Measurements from ENCODE around the gene CREB5.

The CREB5 gene

GRCh38 chr7:28435152-28435551 is 22.8 kb downstream of the CREB5 start:
- no peak for DNase-seq (ENCODE audit: low spot score)

GRCh38 chr7:28435732-28436378 is 23.5 kb downstream of the CREB5 start:
- no peak for DNase-seq (ENCODE audit: low spot score)

GRCh38 chr7:28440055-28440601 is 27.8 kb downstream of the CREB5 start:
- DNase-seq (ENCODE audit: low spot score), result no peak

- no peak for DNase-seq (ENCODE audit: low spot score)
Measured at GRCh38 chr7:28442540-28443420, 30.5 kb downstream of the CREB5 start.

- no peak for DNase-seq (ENCODE audit: low spot score)
Measured at GRCh38 chr7:28446131-28446530, 33.8 kb downstream of the CREB5 start.

- DNase-seq (ENCODE audit: low spot score), result no peak
Measured at GRCh38 chr7:28447071-28447470, 34.8 kb downstream of the CREB5 start.

- DNase-seq (ENCODE audit: low spot score), result no peak
Measured at GRCh38 chr7:28448708-28449107, 36.4 kb downstream of the CREB5 start.

- DNase-seq (ENCODE audit: low spot score), result no peak
Measured at GRCh38 chr7:28452681-28453080, 40.4 kb downstream of the CREB5 start.

- DNase-seq (ENCODE audit: low spot score), result no peak
Measured at GRCh38 chr7:28455486-28455885, 43.2 kb downstream of the CREB5 start.

- no peak for DNase-seq (ENCODE audit: low spot score)
Measured at GRCh38 chr7:28456044-28456443, 43.7 kb downstream of the CREB5 start.

- no peak for DNase-seq (ENCODE audit: low spot score)
Measured at GRCh38 chr7:28458732-28459131, 46.4 kb downstream of the CREB5 start.

- DNase-seq (ENCODE audit: low spot score), result no peak
Measured at GRCh38 chr7:28459306-28459705, 47.0 kb downstream of the CREB5 start.

- no peak for DNase-seq (ENCODE audit: low spot score)
Measured at GRCh38 chr7:28465697-28466096, 53.4 kb downstream of the CREB5 start.

- no peak for DNase-seq (ENCODE audit: low spot score)
Measured at GRCh38 chr7:28466341-28466740, 54.0 kb downstream of the CREB5 start.

- no peak for DNase-seq (ENCODE audit: low spot score)
Measured at GRCh38 chr7:28466885-28467284, 54.6 kb downstream of the CREB5 start.

- no peak for DNase-seq (ENCODE audit: low spot score)
Measured at GRCh38 chr7:28469562-28469961, 57.2 kb downstream of the CREB5 start.

- no peak for DNase-seq (ENCODE audit: low spot score)
Measured at GRCh38 chr7:28470344-28470743, 58.0 kb downstream of the CREB5 start.

- DNase-seq (ENCODE audit: low spot score), result no peak
Measured at GRCh38 chr7:28472332-28472731, 60.0 kb downstream of the CREB5 start.

- no peak for DNase-seq (ENCODE audit: low spot score)
Measured at GRCh38 chr7:28473571-28474281, 61.4 kb downstream of the CREB5 start.

- no peak for DNase-seq (ENCODE audit: low spot score)
Measured at GRCh38 chr7:28474282-28474638, 61.9 kb downstream of the CREB5 start.

GRCh38 chr7:28474640-28475039 is 62.3 kb downstream of the CREB5 start:
- DNase-seq (ENCODE audit: low spot score), result no peak

- no peak for DNase-seq (ENCODE audit: low spot score)
Measured at GRCh38 chr7:28477041-28477442, 64.7 kb downstream of the CREB5 start.

- DNase-seq (ENCODE audit: low spot score), result no peak
Measured at GRCh38 chr7:28478656-28479055, 66.3 kb downstream of the CREB5 start.
